Muscle of arm (tissue), 12 donors: Measurements from ENCODE around the gene TMEM30A. TPM values are rescaled to one million over a fixed set of nuclear protein-coding genes. Genes with fewer than 3 reads are reported as not detected.

Source experiments
- DNase-seq: peaks from one replicate; pipeline ENCODE4 v3.0.0-alpha.2; 2013
- polyA plus RNA-seq, 12 donors: library from polyadenylated mRNA; unstranded; fragments of 120-200 nt; gene quantifications; one replicate each; pipeline ENCODE4 v1.2.1, GENCODE V29; 2013; ENCODE audit not compliant: insufficient read length in 12 of 12

Gene TMEM30A
- polyA plus RNA-seq, 12 donors = 54.9 to 92.5 (median 72.1) TPM; not detected in 1

GRCh38 chr6:75296811-75297779 is 12.5 kb upstream of the TMEM30A start:
- DNase-seq = peak; percentile 75

DNA sequence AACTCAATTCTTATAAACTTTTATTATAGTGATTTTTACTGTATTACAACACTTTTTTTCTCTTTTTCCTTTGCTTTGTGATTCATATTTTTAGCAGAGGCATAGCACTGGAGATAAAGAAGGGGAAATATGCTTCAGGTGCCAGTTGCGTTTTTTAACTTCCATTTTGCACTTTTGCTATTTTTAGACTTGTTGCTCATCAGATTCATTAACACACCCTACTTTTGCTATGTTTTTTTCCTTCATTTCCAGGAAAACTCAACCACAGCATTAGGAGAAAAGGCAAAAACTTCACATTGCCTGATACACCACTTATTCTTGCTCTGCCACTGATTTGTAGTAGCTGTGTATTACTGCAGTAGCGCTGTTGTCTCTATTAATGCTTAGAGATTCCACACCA is 8.0 kb upstream of the TMEM30A start:
- no peak for DNase-seq

- DNase-seq = no peak
Measured at GRCh38 chr6:75291744-75292143, 7.2 kb upstream of the TMEM30A start.

DNA sequence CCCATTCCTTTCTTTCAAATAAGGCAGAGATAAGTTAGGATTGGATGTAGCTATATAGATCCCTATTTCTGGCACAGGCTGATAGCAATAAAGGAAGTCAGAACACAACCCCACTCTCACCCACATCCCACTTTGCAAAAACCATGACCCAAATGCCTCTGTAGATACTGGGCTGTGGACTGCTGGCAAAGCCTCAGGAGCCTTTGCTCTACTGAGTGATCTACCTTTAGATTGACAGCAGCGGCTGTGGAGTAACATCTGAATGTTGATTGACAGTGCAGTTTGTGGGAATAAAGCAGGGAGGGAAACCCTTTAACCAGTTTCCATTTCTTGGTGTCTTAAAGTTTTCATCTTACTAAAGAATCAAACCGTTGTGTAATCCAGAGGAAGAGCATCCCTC is 6.7 kb upstream of the TMEM30A start:
- DNase-seq = no peak

- DNase-seq = no peak
Measured at GRCh38 chr6:75290136-75290945, 5.7 kb upstream of the TMEM30A start.

- DNase-seq = no peak
Measured at GRCh38 chr6:75288023-75288422, 3.4 kb upstream of the TMEM30A start.

DNA sequence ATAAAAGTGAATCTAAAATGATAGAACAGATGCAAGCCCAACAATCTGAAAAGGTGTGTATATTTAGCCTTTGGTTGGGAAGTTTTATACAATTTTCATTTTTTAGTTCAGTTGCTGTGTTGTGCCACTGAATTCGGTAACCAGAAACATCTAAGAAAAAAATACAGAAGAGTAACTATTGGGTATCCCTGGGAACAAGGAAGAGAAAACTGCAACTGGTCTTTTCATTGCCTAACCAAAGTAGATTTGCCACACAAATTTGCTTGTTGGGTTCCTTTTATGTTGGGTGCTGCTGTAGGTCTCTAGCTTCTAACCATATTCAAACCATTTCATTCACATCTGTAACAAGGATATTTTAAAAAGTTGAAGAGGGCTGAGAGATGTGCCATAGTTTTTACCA is 2.8 kb upstream of the TMEM30A start:
- DNase-seq = no peak

DNA sequence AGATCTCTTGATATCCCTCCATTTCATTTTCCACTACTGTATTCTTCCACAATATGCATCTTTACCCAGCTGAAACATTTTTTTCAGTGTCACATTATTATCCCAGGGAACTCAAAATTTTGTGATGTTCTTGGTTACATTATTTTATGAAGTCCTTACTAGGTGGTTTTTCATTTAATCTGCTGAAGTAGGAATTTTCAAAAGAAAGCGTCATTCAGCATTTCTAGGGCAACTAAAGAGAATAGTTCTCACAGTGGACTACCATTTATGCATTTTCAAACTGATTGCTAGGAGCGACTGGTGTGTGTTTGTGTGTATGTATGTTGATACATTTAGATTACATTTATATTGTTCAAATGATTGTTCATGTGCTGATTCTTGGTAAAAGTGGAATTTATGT is 2.4 kb upstream of the TMEM30A start:
- DNase-seq = no peak

DNA sequence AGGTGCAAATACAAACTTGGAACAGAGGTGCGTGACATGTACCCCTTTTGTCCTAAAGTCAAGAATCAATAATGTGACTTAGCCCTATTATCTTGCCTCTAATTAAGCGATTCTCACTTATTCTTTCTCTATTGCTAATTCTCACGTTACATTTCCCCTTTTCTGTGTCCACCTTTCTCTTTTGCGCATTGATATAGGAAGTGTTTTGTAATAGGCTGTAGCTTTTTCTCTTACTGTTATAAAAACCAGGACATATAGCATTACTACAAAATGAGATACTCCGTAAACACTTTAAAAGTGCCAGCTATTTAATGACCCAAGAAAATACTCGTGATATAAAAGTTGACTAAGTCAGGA is 669 bp upstream of the TMEM30A start:
- DNase-seq = peak; percentile 28

DNA sequence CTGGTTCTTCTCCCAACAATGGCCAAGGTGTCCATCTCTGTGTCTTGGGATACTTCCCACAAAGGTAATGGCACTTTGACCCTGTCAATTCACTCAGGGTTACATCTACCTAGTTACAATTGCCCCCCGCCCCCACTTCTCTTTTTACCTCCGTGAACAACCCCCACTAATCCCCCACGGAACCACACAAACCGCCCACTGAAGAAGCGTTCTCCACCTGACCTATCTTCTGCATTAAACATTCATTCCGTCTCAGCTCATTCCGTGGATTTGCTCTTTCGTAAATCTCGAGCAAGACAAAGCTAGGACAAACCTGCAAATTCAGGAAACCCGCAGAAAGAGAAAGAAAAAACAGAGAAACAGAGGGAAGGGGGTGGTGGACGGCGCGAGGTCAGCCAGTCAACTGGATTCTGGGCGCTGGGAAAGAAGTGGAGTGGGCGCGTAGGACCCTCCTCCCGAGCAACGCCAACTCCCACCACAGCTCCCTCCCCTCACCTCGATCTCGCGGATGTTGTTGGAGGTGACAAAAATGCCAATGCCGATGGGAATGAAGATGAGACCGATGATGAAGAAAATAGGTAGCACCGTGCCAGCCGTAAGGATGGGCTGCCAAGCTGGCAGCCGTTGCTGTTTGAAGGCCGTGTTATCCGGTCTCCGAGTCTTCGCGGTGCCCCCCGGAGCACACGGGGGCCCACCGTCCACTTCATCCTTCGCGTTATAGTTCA is 523 bp downstream of the TMEM30A start:
- peak; percentile 70 for DNase-seq

DNA sequence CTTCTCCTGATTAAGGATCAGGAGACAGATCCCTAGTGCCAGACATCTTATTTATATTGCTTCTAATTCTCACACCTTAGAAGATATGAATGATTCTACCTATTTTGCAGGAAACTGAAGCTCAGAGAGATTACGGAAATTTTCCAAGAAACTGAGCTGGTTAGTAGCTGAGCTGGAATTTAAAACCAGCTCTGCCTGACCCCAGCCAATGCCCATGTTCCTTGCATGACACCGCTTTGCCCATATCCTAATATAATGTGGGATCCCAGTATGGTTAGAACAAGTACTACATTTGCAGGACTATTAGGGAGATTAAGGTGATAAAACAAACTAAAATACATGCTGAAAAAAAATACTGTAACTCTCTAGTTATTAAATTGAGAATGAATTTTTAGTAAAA is 1.9 kb downstream of the TMEM30A start:
- DNase-seq = no peak

GRCh38 chr6:75281653-75282052 is 2.9 kb downstream of the TMEM30A start:
- DNase-seq = no peak

- no peak for DNase-seq
Measured at GRCh38 chr6:75280131-75280855, 4.3 kb downstream of the TMEM30A start.

- DNase-seq = no peak
Measured at GRCh38 chr6:75279418-75279817, 5.2 kb downstream of the TMEM30A start.

- no peak for DNase-seq
Measured at GRCh38 chr6:75278474-75279077, 6.0 kb downstream of the TMEM30A start.

DNA sequence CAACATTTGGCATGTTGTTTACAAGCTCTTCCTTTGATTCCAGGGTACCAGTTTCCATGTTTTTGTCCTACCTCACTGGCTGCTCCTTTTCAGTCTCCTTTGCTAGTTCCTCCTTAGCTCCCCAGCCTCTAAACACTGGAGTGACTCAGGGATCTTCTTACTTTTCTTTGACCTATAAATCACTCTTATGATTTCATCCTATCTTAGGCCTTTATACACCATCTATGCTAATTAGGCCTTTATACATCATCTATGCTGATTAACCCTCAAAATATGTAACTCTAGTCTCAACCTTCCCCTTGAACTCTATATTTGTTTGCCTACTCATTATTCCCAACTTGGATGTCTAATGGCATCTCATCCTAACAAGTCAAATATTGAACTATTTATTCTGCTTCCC is 9.5 kb downstream of the TMEM30A start:
- no peak for DNase-seq

DNA sequence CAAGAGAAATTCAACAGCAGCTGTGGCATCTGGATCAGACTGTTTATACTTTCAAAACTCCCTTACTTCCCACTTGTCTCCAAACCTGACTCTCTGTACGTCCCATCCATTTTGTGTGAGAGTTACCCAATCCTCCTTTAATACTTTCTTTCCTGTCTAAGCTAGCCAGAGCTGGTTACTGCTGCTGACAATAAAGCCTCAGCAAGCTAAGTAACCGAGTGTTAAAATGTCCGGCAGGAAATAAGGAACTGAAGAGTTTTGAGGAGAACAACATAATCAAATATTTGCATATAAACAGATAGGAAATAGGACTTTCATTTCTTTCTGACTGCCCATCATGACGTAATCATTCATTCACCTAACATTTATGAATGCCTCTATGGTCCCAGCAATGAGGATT is 11.6 kb downstream of the TMEM30A start:
- DNase-seq = no peak

- DNase-seq = no peak
Measured at GRCh38 chr6:75272145-75272840, 12.3 kb downstream of the TMEM30A start.

GRCh38 chr6:75268988-75269354 is 15.6 kb downstream of the TMEM30A start:
- no peak for DNase-seq
